Lower leg skin (tissue), 3 donors: ENCODE data around the gene TEX264.

Source experiments
- CTCF ChIP-seq, 3 donors: fragments of 450-650 bp; IDR thresholded peaks; one replicate each; pipeline ENCODE4 v1.5.1; 2016; ENCODE audit warnings: antibody characterized with exemption in 3 of 3, mild to moderate bottlenecking in 3 of 3, moderate library complexity in 2 of 3
- POLR2A ChIP-seq, 2 donors: fragments of 450-650 bp; IDR thresholded peaks; one replicate each; pipeline ENCODE4 v1.6.1; 2016 to 2017; ENCODE audit warnings: antibody characterized with exemption in 2 of 2, mild to moderate bottlenecking in 1 of 2, moderate library complexity in 1 of 2

DNA sequence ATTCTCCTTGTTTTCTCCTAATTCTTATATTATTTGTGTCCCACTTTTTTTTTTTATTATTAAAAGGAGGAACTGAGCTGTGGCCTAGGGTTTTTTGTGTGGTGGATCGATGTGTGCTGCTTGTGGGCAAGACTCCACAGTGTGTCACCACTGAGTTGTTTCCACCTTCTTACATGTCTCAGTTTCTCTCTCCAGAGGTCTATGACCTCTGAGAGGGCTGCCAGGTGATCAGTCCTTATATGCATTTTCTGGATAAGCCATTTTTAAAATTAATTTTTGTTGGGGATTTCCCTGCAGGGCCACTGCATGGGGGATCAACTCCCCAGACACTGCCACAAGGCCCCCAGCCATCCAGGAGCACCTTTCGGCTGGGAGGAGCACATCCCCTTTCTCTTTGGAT, 80.2 kb downstream of the TEX264 start:
- TF ChIP-seq POLR2A (IDR thresholded peaks at IDR 0.05) (no peak), CTCF (IDR thresholded peaks at IDR 0.05) (no peak)
